Measurements from ENCODE around the gene SHC4.
A peak's percentile ranks its signal among the peaks of the same experiment; 100 is the strongest.

- TF ChIP-seq POLR2A (IDR thresholded peaks at IDR 0.05), result no peak
- TF ChIP-seq, protein P1, sequence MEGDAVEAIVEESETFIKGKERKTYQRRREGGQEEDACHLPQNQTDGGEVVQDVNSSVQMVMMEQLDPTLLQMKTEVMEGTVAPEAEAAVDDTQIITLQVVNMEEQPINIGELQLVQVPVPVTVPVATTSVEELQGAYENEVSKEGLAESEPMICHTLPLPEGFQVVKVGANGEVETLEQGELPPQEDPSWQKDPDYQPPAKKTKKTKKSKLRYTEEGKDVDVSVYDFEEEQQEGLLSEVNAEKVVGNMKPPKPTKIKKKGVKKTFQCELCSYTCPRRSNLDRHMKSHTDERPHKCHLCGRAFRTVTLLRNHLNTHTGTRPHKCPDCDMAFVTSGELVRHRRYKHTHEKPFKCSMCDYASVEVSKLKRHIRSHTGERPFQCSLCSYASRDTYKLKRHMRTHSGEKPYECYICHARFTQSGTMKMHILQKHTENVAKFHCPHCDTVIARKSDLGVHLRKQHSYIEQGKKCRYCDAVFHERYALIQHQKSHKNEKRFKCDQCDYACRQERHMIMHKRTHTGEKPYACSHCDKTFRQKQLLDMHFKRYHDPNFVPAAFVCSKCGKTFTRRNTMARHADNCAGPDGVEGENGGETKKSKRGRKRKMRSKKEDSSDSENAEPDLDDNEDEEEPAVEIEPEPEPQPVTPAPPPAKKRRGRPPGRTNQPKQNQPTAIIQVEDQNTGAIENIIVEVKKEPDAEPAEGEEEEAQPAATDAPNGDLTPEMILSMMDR (IDR thresholded peaks at IDR 0.05), result peak in 1 of 7 experiments; percentile 4
These were observed at the start of gene SHC4 for GRCh38 chr15:48963524-48964113.
